ENCODE data around the gene FAM222B. TPM values are rescaled to one million over a fixed set of nuclear protein-coding genes. Genes with fewer than 3 reads are reported as not detected.

The FAM222B gene
- total RNA-seq, 4 donors from 2014 or later, result 23.2 to 41.0 (median 32.9) TPM

GRCh38 chr17:28888832-28889231 lies 46.2 kb upstream of the FAM222B start:
- Histone ChIP-seq H3K27ac (no peak overlapping the region), H3K27me3 (no peaks in the 10 kb centered on the region), H3K36me3 (peaks cover 0 to 2% (median 0%) of the 10 kb centered on the region in 4 donors), H3K4me3 (no peak overlapping the region), H3K9me3 (no peaks in the 10 kb centered on the region), H3K4me1 (peaks cover 8 to 16% (median 10%) of the 10 kb centered on the region in 4 donors)
- no peak for DNase-seq
- no peak for TF ChIP-seq POLR2AphosphoS5 (IDR thresholded peaks at IDR 0.05)
- no peak for TF ChIP-seq CTCF (IDR thresholded peaks at IDR 0.05)
- no peak for TF ChIP-seq POLR2A (IDR thresholded peaks at IDR 0.05)
- TF ChIP-seq EP300 (IDR thresholded peaks at IDR 0.05; ENCODE audit: low read depth), result no peak
- intact Hi-C loops (cut with DNase I; ENCODE audit: low total_unique reads), result no loop called here
- in situ Hi-C loops (cut with MboI; ENCODE audit: low pct_ligation_motif_present in 1 of 4, low pct_unique_long_range_greater_than_20kb in 1 of 4, low sequenced_read_pairs in 3 of 4), result loop anchor here in 1 of 4 donors (25.0 kb wide), 1 partner anchor 127 kb away; no protein-coding TSS in a partner anchor
- WGBS, 2 donors (ENCODE audit: low coverage in 1 of 2), result 74% methylated on average over 7 of the region's 7 CpGs; no CpG with 5 or more reads in 1 of the 2 donors

GRCh38 chr17:28887871-28888471 lies 45.4 kb upstream of the FAM222B start:
- TF ChIP-seq POLR2A (IDR thresholded peaks at IDR 0.05) (no peak), POLR2AphosphoS5 (IDR thresholded peaks at IDR 0.05) (no peak)

GRCh38 chr17:28885951-28886350 lies 43.4 kb upstream of the FAM222B start:
- in situ Hi-C loops (cut with MboI; ENCODE audit: low pct_ligation_motif_present in 1 of 4, low pct_unique_long_range_greater_than_20kb in 1 of 4, low sequenced_read_pairs in 3 of 4) (loop anchor here in 1 of 4 donors (25.0 kb wide), 1 partner anchor 124 kb away; no protein-coding TSS in a partner anchor), intact Hi-C loops (cut with DNase I; ENCODE audit: low total_unique reads) (no loop called here)
- no peaks in the 10 kb centered on the region for H3K27me3 ChIP-seq
- no peak for DNase-seq
- H3K9me3 ChIP-seq, result no peaks in the 10 kb centered on the region
- H3K36me3 ChIP-seq, result peaks cover 0 to 29% (median 5%) of the 10 kb centered on the region in 4 donors
- no peak for TF ChIP-seq POLR2A (IDR thresholded peaks at IDR 0.05)
- TF ChIP-seq CTCF (IDR thresholded peaks at IDR 0.05), result no peak
- TF ChIP-seq EP300 (IDR thresholded peaks at IDR 0.05; ENCODE audit: low read depth), result no peak
- no peak for TF ChIP-seq POLR2AphosphoS5 (IDR thresholded peaks at IDR 0.05)
- H3K4me1 ChIP-seq, result no peaks in the 10 kb centered on the region
- no peak overlapping the region for H3K4me3 ChIP-seq
- 100% methylated on average over 9 of the region's 10 CpGs; no CpG with 5 or more reads in 1 of the 2 donors for WGBS, 2 donors (ENCODE audit: low coverage in 1 of 2)
- no peak overlapping the region for H3K27ac ChIP-seq

More at GRCh38 chr17:28887871-28888471, 45.4 kb upstream of the FAM222B start:
- DNase-seq, result no peak
- Histone ChIP-seq H3K4me3 (no peak overlapping the region), H3K36me3 (peaks cover 0 to 9% (median 0%) of the 10 kb centered on the region in 4 donors), H3K27me3 (no peaks in the 10 kb centered on the region), H3K9me3 (no peaks in the 10 kb centered on the region), H3K27ac (no peak overlapping the region), H3K4me1 (peaks cover 5 to 7% (median 5%) of the 10 kb centered on the region in 4 donors)
- WGBS, 2 donors (ENCODE audit: low coverage in 1 of 2), result 82 to 90% methylated on average over 4 to 12 of the region's 12 CpGs
- intact Hi-C loops (cut with DNase I; ENCODE audit: low total_unique reads), result no loop called here
- in situ Hi-C loops (cut with MboI; ENCODE audit: low pct_ligation_motif_present in 1 of 4, low pct_unique_long_range_greater_than_20kb in 1 of 4, low sequenced_read_pairs in 3 of 4), result loop anchor here in 1 of 4 donors (25.0 kb wide), 1 partner anchor 126 kb away; no protein-coding TSS in a partner anchor

GRCh38 chr17:28885363-28885762 lies 42.8 kb upstream of the FAM222B start:
- Histone ChIP-seq H3K27ac (no peak overlapping the region), H3K4me1 (no peaks in the 10 kb centered on the region), H3K9me3 (no peaks in the 10 kb centered on the region), H3K27me3 (no peaks in the 10 kb centered on the region), H3K36me3 (peaks cover 0 to 35% (median 7%) of the 10 kb centered on the region in 4 donors), H3K4me3 (no peak overlapping the region)
- in situ Hi-C loops (cut with MboI; ENCODE audit: low pct_ligation_motif_present in 1 of 4, low pct_unique_long_range_greater_than_20kb in 1 of 4, low sequenced_read_pairs in 3 of 4) (loop anchor here in 1 of 4 donors (25.0 kb wide), 1 partner anchor 123 kb away; no protein-coding TSS in a partner anchor), intact Hi-C loops (cut with DNase I; ENCODE audit: low total_unique reads) (no loop called here)
- 97 to 100% methylated on average over 1 to 4 of the region's 4 CpGs for WGBS, 2 donors (ENCODE audit: low coverage in 1 of 2)
- DNase-seq, result no peak
- no peak for TF ChIP-seq CTCF (IDR thresholded peaks at IDR 0.05)
- no peak for TF ChIP-seq POLR2AphosphoS5 (IDR thresholded peaks at IDR 0.05)
- no peak for TF ChIP-seq EP300 (IDR thresholded peaks at IDR 0.05; ENCODE audit: low read depth)
- no peak for TF ChIP-seq POLR2A (IDR thresholded peaks at IDR 0.05)
